Upper lobe of right lung (tissue), 1 donor: ENCODE data around the gene CHRM5. TPM values are rescaled to one million over a fixed set of nuclear protein-coding genes. Genes with fewer than 3 reads are reported as not detected.

Experiments used
- ATAC-seq: fragments of 200-7000 bp; cut with Tn5 transposase; one replicate; pipeline ENCODE4 v1.9.1; 2020; ENCODE audit warnings: mild to moderate bottlenecking, moderate library complexity
- DNase-seq: peaks from one replicate; pipeline ENCODE4 v3.0.0-alpha.2; 2020
- H3K27ac ChIP-seq: fragments of 200-600 bp; one replicate; pipeline ENCODE4 v1.8.0; 2022
- H3K27me3 ChIP-seq: fragments of 200-600 bp; one replicate; pipeline ENCODE4 v1.8.0; 2022; ENCODE audit warnings: mild to moderate bottlenecking
- H3K36me3 ChIP-seq: fragments of 200-600 bp; one replicate; pipeline ENCODE4 v1.8.0; 2022
- H3K4me1 ChIP-seq: fragments of 200-600 bp; one replicate; pipeline ENCODE4 v1.8.0; 2022
- H3K4me3 ChIP-seq: fragments of 200-600 bp; one replicate; pipeline ENCODE4 v1.8.0; 2022; ENCODE audit warnings: mild to moderate bottlenecking
- H3K9me3 ChIP-seq: fragments of 200-600 bp; one replicate; pipeline ENCODE4 v1.8.0; 2022
- CTCF ChIP-seq: fragments of 200-600 bp; IDR thresholded peaks from one replicate; pipeline ENCODE4 v1.8.0; 2022; ENCODE audit warnings: antibody characterized with exemption
- intact Hi-C: fragments of 100-400 bp; cut with DNase I; formaldehyde crosslinking; loops from one replicate; pipeline ENCODE4 v1.11.0; 2022
- long read RNA-seq: library from polyadenylated mRNA; unstranded; transcript quantifications from one replicate; pipeline ENCODE4 v2.0.0, GENCODE V29; 2021
- total RNA-seq: library from RNA; stranded (reverse); fragmentation: NEBNext Ultra II Directional; extraction: Animal tissue kit (Norgen Biotek cat#: 25700); gene quantifications from one replicate; pipeline ENCODE4 v1.2.1, GENCODE V29; 2021
- donor health status: DM: no; HTN: yes; CAD: no; lungs with severe emphysema.

The CHRM5 gene
- not detected for total RNA-seq
- long read RNA-seq, partial matches to known transcripts, result 0 of 4 reads
- long read RNA-seq, other reads (novel, unspliced or antisense), result 4 of 4 reads

- H3K27ac ChIP-seq, result no peak within 1 kb of the TSS
- no peak for DNase-seq
- no peak within 1 kb of the TSS for H3K4me3 ChIP-seq
- no peak for ATAC-seq
- no peaks in the 10 kb centered on the region for H3K36me3 ChIP-seq
- no peak for TF ChIP-seq CTCF
- H3K27me3 ChIP-seq, result no peaks in the 10 kb centered on the region
- H3K9me3 ChIP-seq, result no peaks in the 10 kb centered on the region
- H3K4me1 ChIP-seq, result no peaks in the 10 kb centered on the region
- intact Hi-C loops, result no loop called here
These were observed at the start of gene CHRM5 for GRCh38 chr15:33968224-33968623. CHRM5 (plus strand) TSS chr15:33968497; CDS start chr15:34062718, 94,221 bp downstream.

GRCh38 chr15:33923446-33923845, 44.9 kb upstream of the CHRM5 start:
- Histone ChIP-seq H3K4me3 (no peak overlapping the region), H3K9me3 (no peaks in the 10 kb centered on the region), H3K4me1 (no peaks in the 10 kb centered on the region), H3K27ac (no peak overlapping the region), H3K36me3 (no peaks in the 10 kb centered on the region), H3K27me3 (no peaks in the 10 kb centered on the region)
- intact Hi-C loops, result no loop called here
- no peak for TF ChIP-seq CTCF
- DNase-seq (no peak), ATAC-seq (no peak)

- TF ChIP-seq CTCF, result no peak
- no peak overlapping the region for H3K27ac ChIP-seq
- no peaks in the 10 kb centered on the region for H3K4me1 ChIP-seq
- H3K27me3 ChIP-seq, result no peaks in the 10 kb centered on the region
- intact Hi-C loops, result no loop called here
- H3K9me3 ChIP-seq, result no peaks in the 10 kb centered on the region
- ATAC-seq, result no peak
- no peak for DNase-seq
- H3K36me3 ChIP-seq, result no peaks in the 10 kb centered on the region
- no peak overlapping the region for H3K4me3 ChIP-seq
These were observed 42.0 kb upstream of the CHRM5 start for GRCh38 chr15:33926260-33926659.

GRCh38 chr15:33932734-33933133, 35.6 kb upstream of the CHRM5 start:
- no peak overlapping the region for H3K4me3 ChIP-seq
- H3K36me3 ChIP-seq, result no peaks in the 10 kb centered on the region
- no peak for ATAC-seq
- no peak overlapping the region for H3K27ac ChIP-seq
- H3K9me3 ChIP-seq, result no peaks in the 10 kb centered on the region
- no peak for TF ChIP-seq CTCF
- no peak for DNase-seq
- no peaks in the 10 kb centered on the region for H3K4me1 ChIP-seq
- no peaks in the 10 kb centered on the region for H3K27me3 ChIP-seq
- intact Hi-C loops, result no loop called here

- Histone ChIP-seq H3K4me3 (no peak overlapping the region), H3K9me3 (no peaks in the 10 kb centered on the region), H3K36me3 (no peaks in the 10 kb centered on the region), H3K4me1 (no peaks in the 10 kb centered on the region), H3K27me3 (no peaks in the 10 kb centered on the region), H3K27ac (no peak overlapping the region)
- TF ChIP-seq CTCF, result no peak
- intact Hi-C loops, result no loop called here
- ATAC-seq, result peak; percentile 53
- DNase-seq, result no peak
These were observed 33.9 kb upstream of the CHRM5 start for GRCh38 chr15:33934396-33934795.

- ATAC-seq, result no peak
- no peak for TF ChIP-seq CTCF
These were observed 33.4 kb upstream of the CHRM5 start for GRCh38 chr15:33934921-33935320.

More at GRCh38 chr15:33934921-33935320, 33.4 kb upstream of the CHRM5 start:
- Histone ChIP-seq H3K27me3 (no peaks in the 10 kb centered on the region), H3K9me3 (no peaks in the 10 kb centered on the region), H3K4me3 (no peak overlapping the region), H3K4me1 (no peaks in the 10 kb centered on the region), H3K36me3 (no peaks in the 10 kb centered on the region), H3K27ac (no peak overlapping the region)
- no peak for DNase-seq
- intact Hi-C loops, result no loop called here
